ACHN (cell line): ENCODE data around the gene OR2T4.

Experiments
- DNase-seq: peaks from one replicate; pipeline ENCODE4 v3.0.0-alpha.2; 2015
- in situ Hi-C: cut with HindIII; loops from 2 replicates; pipeline ENCODE4 v1.10.0; 2017; ENCODE audit warnings: low sequenced_read_pairs, low pct_ligation_motif_present, low pct_unique_long_range_greater_than_20kb

OR2T4 gene

GRCh38 chr1:248361121-248361715 lies at the start of gene OR2T4:
Gene OR2T4, plus strand, starts transcription at chr1:248361665. Its CDS starts 0 bp downstream, at chr1:248361665.
- DNase-seq = no peak
- in situ Hi-C loops = no loop called here

DNA sequence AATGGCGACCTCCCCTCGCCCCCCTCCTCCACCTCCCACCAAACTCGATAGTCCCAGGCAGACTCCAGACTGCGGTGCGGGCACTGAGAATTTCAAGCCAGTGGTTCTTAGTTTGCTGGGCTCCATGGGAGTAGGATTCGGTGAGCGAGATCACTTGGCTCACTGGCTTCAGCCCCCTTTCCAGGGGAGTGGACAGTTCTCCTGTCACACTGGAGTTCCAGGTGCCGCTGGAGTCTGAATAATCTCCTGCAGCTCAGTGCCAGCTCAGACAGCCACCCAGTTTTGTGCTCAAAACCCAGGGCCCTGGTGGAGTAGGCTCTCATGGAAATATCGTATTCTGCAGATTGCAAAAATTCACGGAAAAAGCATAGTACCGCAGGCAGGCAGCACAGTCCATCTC lies 44.7 kb upstream of the OR2T4 start:
- no peak for DNase-seq
- in situ Hi-C loops = no loop called here

DNA sequence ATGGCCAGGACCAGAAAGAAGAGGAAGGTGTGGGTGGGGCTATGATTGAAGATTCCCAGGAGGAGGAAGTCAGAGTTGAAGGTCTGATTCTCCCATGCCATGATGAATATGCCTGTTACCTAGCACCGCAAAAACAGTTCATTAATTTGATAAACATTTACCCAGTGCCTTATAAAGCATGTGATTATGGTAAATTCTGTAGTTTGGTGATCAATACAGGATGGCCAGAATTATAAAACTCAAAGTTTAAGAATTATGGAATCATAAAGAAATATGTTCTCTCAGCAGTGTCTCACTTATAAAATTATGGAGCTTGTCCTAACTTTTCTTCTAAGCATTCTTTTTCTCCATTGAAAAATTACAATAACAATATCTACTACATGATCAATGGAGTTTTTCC lies 37.0 kb upstream of the OR2T4 start, which contains the start of gene OR2M7:
Gene OR2M7, minus strand, starts transcription at position 101 of the 400 bp plus-strand sequence. Its CDS starts 0 bp downstream, at position 101.
- in situ Hi-C loops = no loop called here
- DNase-seq = no peak

GRCh38 chr1:248343451-248343850 lies 18.0 kb upstream of the OR2T4 start:
- in situ Hi-C loops = no loop called here
- DNase-seq = no peak

GRCh38 chr1:248348475-248348874 lies 13.0 kb upstream of the OR2T4 start, which contains the start of gene OR14C36:
Gene OR14C36, plus strand, starts transcription at chr1:248348775. Its CDS starts 0 bp downstream, at chr1:248348775.
- no peak for DNase-seq
- in situ Hi-C loops = no loop called here

- in situ Hi-C loops = no loop called here
These were observed 2.0 kb upstream of the OR2T4 start for GRCh38 chr1:248359415-248359814.

GRCh38 chr1:248366609-248367008 lies 5.1 kb downstream of the OR2T4 start:
- no peak for DNase-seq
- in situ Hi-C loops = no loop called here

More at GRCh38 chr1:248359415-248359814, 2.0 kb upstream of the OR2T4 start:
- no peak for DNase-seq

DNA sequence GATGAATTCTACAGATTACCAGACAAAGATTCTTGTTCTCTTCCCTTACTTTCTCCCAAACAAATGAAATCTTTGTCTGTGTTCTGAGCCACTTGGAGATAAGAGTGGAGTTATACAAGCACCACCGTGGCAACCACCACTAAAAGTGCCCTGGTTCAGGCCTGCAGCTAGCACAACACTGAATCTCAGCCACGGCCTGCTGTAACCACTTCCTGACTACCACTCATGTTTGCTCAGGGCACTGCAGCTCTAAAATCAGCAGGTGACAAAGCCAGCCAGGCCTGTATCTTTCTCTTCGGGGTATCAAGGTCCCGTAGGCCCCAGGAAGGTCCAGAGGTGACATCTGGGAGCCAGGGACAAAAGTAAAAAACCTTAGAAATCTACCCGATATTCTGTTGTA lies 10.9 kb downstream of the OR2T4 start:
- in situ Hi-C loops = no loop called here
- DNase-seq = no peak

- in situ Hi-C loops = no loop called here
- no peak for DNase-seq
These were observed 12.3 kb downstream of the OR2T4 start for GRCh38 chr1:248373761-248374160.

- no peak for DNase-seq
- in situ Hi-C loops = no loop called here
These were observed 14.0 kb downstream of the OR2T4 start, which contains the start of gene OR2T6 for GRCh38 chr1:248375446-248375845. Gene OR2T6, plus strand, starts transcription at chr1:248375746. Its CDS starts 11,863 bp downstream, at chr1:248387609.

GRCh38 chr1:248376916-248377315 lies 15.5 kb downstream of the OR2T4 start:
- in situ Hi-C loops = no loop called here
- DNase-seq = no peak

- no peak for DNase-seq
- in situ Hi-C loops = no loop called here
These were observed 19.4 kb downstream of the OR2T4 start for GRCh38 chr1:248380854-248381253.

DNA sequence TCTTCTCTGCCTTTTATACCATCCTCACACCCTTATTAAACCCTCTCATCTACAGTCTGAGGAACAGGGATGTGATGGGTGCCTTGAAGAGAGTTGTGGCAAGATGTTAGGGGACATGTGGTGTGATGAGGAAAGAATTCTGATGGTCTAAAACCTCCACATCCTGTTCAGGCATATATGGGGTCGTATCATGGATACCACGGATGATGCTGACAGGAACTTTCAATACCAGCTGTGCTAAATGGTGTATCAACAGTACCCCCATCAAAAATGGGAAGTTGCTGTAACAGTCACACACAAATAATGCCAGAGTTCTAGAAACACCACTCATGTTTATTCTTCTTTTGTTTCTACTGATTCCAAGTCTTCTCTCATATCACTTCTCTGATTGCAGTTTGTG lies 27.0 kb downstream of the OR2T4 start:
- DNase-seq = no peak
- in situ Hi-C loops = no loop called here

GRCh38 chr1:248393050-248393449 lies 31.6 kb downstream of the OR2T4 start:
- DNase-seq = no peak
- in situ Hi-C loops = no loop called here

GRCh38 chr1:248402748-248403147 lies 41.3 kb downstream of the OR2T4 start, which contains the start of gene OR2T1:
Gene OR2T1, plus strand, starts transcription at chr1:248403048. Its CDS starts 3,100 bp downstream, at chr1:248406148.
- DNase-seq = no peak
- in situ Hi-C loops = no loop called here

DNA sequence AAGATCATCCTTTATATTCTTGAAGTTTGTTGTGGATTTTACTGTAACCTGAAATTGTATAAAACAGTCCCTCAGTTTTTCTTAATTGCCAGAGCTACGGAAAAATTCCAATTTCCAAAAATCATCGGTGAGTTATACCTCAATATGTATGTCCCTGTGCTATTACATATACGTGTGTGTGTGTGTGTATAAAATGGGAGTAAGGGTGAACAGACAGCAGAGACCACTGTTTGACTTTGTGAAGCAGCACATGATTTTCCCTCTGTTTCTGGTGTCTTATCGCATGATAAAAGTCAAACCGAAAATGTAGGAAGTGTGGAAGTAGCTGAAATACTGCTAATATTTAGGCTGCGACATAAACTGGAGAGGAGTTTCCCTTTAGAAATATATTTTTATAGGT lies 42.6 kb downstream of the OR2T4 start:
- DNase-seq = peak; percentile 5
- in situ Hi-C loops = no loop called here

GRCh38 chr1:248406721-248407692 lies 45.5 kb downstream of the OR2T4 start:
- in situ Hi-C loops = no loop called here
- DNase-seq = no peak
